HG03460 (cell line): ENCODE measurements around the gene ACE.
A peak's percentile ranks its signal among the peaks of the same experiment; 100 is the strongest.
"Not testable (repeated sequence)": the region's sequence is repeated elsewhere in the genome, so short reads cannot be mapped to it uniquely, and the experiment has no call there.

Experiments used
- ATAC-seq: cut with Tn5 transposase; IDR thresholded peaks from one replicate; pipeline ENCODE4 v1.9.1; 2021; ENCODE audit not compliant: unreplicated experiment

ACE gene

DNA sequence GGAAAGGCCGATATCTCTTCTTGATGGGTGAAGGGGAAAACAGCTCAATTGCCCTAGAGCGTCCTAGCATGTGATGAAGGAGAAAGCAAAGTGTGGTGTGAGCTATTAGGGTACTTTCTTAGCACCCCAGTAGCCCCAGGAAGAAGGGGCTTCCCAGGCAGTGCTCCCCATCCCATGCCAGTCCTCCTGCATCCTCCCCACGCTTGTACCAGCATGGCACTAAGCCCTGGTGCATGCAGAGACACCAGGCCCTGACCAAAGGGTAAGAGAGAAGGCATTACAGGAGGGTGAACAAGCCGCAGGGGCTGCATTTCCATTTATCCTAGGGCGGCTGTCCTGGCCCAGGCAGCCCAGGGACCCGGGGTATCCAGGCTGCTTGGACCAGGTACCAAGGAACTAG is 33.8 kb upstream of the ACE start:
- ATAC-seq: no peak

DNA sequence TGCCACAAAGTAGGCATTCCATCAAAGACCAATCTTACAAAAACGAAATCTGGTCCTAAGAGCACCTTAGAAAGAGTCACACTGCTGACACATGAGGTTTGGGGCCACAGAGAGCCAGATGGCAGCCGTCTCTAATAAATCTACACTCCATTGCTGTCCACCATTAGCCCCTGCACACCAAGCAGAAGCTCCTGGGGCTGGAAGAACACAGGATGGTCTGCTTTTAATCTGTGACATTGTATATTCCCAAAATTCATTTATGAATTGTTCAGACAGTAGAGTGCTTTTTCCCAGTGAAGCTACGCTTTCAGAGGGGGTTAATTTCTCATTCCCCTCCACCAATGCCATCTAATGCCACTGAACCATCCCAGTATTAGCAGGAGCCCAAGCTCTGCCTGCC is 32.4 kb upstream of the ACE start:
- no peak for ATAC-seq

DNA sequence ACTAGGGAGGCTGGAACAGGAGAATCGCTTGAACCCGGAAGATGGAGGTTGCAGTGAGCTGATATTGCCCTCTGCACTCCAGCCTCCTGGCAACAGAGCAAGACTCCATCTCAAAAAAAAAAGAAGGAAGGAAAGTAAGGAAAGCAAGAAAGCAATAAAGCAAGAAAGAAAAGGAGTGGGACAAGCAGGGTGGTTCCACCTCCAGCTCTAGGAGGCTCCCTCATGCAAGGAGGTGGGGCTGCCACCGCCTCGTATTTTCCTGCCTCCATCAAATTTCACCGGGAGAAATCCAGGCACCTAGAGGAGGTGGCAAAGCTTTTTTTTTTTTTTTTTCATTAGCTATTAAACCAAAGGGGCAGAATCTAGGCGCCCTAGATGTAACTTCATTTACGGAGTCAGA is 31.8 kb upstream of the ACE start:
- ATAC-seq: no peak

DNA sequence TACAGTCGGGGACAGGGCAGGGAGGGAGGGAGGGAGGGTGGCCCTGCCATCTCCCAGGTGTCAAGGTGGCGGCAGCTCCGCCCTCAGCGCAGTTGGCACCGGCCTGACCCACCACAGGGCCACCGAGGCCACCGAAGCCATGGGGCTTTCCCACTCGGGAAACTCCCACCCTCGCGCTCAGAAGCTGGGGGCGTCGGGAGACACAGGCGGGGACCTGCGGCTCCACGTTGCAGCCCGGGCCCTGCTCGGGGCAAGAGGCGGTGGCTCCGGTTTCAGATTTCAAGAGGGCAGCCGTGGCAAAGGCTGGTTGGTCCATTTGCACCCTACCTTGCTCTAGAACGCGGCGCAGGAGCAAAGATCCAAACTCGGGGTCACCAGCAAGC is 31.3 kb upstream of the ACE start:
- ATAC-seq: no peak

DNA sequence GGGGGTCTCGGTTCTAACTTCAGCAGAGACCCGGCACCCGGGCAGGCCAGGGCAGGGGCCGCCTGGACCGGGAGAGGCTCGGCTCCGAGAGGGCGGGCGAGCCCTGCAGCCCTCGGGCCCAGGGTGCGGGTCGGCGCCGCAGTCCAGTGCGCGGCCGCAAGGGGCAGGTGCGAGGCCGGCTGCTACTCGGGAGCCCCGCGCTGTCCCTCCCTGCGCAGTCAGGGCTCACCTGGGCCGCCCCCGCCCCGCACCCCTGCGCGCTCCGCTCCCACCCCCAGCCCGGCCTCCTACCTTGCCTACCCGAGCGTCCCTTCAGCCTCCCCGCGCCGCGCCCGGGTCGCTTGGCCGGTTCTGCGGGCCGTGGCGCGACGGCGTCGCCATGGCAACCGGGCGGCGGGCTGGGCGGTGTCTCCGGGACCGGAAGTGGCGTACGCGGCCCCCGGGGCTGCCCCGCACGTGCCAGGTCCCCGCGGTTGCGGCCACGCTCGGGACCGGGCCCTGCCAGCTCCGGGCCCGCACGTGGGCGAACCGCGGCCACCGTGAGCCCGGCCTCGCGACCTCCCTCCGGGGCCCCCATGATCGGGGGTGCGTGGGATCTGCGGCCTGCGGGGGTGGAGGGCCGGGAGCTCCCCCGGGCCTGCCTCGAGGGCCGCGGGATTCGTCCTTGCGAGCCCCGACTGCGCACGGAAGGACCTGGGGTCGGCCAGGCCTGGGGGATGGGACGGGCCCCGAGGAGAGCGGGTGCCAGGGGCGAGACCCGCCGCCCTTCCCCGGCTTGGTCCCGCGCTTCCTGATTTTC is 30.7 kb upstream of the ACE start, which contains the start of gene CYB561:
Gene CYB561, minus strand, starts transcription at position 353 of the 799 bp plus-strand sequence. CDS start 8,759 bp downstream, outside the sequence.
- ATAC-seq: peak; percentile 62

DNA sequence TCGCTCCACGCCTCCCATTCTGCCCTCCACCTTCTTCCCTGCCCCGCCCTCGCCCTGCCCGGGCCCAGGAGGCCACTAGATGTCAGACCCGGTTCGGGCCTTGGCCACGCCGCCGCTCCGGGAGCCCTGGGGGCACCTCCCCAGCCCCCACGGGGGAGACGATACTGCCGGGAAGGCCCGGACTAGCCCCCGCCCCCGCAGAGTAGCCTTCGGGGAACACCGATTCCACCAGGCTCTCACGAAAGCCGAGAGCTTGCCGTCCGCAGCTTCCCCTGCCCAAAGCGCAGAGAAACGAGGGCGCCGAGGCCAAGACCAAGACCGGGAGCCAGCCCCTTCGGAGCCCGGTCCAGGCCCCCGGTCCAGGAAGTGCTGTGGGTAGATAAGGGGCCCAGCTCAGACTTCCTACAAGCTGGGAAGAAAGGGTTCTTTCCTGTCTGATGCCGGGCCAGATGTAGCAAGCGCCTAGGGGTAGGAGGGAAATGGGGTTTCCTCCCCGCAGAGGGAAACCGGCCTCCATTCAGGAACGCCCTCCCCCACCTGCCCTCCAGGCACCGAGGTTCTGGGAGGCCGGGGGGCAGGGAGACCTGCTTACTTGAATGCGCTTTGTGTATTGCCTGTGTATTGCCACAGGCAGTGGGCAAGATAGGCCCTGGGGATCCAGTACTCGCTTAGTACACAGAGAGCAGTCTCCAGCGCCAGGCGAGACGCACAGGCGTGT is 29.9 kb upstream of the ACE start:
- ATAC-seq: peak; percentile 19

DNA sequence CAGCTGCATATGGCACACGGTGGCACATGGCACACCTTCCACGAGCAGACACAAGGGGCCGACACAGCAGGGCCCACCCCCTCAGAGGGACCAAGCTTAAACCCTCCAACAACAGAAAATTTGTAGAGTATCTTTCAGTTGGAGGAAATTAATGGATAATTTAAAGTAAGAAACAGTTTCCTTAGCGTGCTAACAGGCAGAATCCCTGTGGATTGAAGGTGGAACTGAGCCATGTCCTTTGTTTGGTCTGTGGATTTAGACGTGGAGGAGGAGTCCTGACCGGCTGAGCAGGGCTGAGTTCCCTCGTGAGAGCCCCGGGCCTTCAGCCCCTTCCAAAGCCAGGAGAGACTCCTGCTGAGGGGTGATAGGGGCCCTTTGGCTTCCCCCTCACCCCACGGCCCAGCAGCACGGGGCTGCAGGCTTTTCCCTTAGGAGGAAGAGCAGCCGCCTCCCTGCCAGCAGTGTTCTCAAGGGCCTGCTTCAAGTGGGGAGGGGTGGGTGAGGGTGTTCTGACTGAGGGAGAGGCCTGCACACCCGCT is 29.3 kb upstream of the ACE start:
- no peak for ATAC-seq

DNA sequence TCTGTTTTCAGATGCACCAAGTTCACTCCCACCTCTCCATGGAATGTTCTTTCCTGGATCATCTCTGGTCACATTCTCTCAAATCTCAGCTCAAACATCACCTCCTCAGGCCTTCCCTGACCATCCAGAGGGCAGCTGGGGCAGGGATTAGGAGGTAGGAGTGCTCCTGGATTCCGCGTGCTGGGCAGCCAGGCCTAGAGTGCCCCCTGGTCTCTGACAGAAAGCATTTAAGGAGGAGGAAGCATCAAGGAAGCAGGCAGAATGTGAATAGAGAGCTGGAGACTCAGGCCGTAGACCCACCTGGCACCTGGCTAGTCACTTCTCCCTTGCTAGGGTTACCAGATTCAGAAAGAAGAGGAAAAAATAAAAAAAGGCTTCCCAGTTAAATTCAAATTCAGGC is 28.2 kb upstream of the ACE start:
- ATAC-seq: no peak

DNA sequence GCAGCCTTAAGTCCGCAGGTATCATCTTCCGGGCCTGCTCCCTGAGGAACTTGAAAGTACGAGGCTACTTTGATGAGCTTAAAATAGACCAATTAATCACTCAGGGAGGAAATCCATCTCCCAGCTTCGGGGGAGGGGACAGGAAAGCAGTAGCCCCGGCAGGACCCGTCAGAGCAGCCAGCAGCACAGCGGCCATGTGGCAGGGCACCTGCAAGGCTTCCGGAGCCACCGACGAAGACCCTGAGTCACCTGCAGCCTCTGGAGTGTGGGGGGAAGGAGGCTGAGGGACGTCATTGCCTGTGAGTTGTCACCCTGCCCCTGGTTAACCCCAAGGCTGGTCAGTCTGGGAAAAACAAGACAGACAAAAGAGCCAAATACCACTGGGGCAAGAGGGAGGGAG is 26.3 kb upstream of the ACE start:
- no peak for ATAC-seq

DNA sequence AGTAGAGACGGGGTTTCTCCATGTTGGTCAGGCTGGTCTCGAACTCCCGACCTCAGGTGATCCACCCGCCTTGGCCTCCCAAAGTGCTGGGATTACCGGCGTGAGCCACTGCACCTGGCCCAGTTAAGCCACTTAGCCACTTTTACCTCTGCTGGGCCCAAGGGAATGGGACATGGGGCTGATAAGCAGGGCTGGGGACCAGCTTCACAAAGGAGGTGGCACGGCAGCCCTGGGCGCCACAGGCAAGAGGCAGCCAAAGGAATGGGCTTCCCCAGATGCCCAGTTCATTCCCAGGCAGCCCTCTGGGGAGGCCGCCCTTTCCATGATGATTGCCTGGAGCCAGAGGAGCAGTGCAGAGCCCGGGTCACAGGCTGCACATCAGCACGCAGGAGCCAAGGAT is 25.7 kb upstream of the ACE start:
- ATAC-seq: no peak

DNA sequence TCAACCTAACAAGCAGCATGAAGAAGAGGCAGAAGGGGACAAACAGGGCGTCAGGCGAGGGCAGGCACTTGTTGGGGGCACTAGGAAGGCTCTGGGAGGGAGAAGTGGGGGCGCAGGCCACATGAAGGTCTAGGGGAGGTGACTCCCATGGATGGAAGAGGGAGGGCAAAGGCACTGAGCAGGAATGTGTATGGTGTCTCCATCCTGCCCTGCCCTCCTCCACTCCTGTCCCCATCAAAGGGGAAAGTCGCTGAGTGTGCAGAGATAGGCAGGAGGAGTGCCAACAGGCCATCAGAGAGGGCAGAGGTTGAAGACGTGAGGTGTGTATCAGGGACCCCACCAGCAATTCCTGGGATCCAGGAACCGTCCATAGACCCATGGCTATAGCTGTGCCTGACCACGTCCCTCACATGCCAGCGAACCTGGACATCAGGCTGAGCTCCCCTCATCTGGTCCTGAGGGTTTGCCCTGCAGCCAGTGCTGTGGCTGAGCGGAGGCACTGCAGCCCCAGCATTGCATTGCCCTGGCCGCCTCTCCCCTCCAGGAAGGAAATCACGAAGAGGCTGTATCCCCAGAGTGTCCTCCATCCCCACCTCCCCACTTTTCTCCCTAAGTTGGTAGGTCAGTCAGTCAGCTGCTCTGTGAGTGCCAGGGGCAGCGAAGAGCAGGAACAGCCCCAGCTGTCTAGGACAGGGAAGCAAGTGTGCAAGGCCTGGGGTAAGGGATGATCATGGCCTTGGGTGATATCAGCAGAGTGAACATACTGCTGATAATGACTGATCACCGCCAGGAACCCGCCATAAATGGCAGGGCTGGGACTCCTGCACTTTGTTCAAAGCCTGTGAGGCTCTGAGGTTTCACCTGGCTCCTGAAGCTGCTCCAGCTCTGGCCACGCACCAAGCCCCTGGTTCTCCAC is 24.6 kb upstream of the ACE start:
- no peak for ATAC-seq

DNA sequence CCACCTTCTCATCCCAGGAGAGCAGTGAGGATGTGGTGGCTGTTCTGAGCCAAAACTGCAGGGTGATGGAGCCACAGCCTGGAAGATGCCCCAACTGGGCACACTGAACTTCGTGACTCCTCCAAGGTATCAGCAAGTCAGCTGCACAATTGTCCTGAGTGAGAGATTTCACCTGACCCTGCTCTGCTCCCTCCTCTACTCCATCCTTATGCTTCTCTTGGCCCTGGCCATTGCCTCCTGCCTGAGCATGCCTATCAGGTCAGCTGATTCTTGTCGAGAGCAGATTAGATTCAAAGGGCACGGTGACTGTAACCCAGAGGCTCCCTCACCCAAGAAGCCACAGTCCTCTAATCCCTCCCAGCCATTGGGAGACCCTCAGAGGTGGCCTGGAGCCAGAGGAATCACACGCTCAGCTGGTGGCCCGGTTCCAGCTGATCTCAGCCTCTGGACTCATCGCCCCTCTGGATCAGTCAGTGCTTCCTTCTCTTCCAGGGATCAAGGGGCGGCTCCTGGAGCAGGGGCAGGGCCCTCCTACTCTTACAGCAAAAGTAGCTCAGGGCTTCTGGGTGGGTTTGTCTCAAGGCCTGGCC is 23.8 kb upstream of the ACE start:
- ATAC-seq: no peak

DNA sequence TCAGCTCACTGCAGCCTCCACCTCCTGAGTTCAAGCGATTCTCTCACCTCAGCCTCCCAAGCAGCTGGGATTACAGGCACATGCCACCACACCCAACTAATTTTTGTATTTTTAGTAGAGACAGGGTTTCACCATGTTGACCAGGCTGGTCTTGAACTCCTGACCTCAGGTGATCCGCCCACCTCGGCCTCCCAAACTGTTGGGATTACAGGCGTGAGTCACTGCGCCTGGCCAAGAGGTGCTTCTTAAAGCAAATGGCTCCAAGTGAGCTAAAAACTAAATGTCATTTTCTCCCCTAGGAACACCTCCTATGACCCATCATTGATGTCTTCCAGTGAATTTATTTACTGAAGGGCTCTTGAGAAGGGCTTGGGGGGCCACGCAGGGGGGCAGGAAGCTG is 22.5 kb upstream of the ACE start:
- not testable (repeated sequence) for ATAC-seq

DNA sequence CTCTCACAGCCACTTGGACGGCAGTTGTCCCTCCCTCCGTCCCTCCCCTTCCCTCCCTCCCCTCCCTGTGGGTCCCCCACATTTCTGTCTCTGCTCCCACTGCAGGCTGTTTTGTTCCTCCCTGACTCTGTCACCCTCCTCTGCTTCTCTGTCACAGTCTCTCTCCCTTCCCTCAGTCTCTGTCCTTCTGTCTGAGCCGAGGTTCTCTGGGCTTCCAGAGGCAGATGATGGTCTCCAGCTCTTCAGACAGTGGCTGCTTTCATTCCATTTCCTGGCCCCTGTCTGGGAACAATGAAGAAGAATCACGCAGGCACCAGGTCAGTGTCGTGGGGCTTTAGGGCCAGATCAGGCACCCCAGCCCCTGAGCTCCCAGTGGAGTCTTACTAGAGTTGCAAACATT is 21.9 kb upstream of the ACE start:
- no peak for ATAC-seq

DNA sequence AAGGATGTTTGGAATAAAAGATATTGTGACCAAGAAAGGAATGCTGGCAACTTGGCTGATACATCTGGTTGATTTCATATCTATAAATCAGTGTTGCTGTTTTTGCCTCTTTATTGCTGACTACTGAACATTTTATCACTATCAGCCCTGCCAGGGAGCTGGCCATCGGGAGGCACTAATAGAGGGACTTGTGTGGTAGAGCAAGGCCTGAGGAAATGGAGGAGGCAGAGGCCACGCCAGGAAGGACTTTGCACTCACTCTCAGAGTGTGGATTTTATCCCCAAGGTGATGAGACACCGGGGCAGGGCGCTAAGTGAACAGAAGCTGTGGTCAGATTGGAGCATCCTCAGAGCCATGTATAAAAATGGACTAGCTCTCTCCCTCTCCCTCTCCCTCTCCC is 21.4 kb upstream of the ACE start:
- ATAC-seq: no peak

DNA sequence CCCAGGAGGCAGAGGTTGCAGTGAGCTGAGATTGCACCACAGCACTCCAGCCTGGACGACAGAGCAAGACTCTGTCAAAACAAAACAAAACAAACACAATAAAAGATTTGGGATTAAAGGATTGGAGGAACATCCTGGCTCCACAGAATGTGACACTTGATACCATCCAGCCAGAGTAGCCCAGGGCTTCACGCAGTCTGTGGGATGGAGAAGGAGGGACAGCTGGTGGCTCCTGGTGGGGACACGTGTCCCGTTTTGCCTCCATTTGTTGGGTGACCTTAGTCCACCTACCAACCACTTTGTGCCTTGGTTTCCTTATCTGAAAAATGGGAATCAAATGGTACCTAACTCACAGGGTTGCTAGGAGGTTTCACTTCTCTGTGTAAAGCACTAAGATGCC is 18.4 kb upstream of the ACE start:
- ATAC-seq: no peak

DNA sequence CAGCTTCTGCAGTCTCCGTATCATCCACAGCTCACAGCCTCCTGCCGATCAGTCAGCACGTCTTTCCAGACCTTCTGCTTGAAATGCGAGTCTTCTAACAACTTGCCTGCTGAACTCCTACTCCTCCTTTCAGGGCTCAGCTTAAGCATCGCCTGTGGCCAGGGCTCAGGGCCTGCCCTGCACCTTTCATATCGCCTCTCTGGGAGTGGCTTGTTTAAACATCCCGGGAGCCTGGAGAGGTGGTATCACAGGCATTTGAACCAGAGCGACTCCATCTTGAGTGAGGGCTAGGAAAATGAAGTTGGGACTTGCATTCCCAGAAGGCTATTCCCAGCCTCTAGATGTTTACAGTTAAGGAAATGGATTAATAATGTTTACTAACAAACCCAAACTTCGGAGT is 16.8 kb upstream of the ACE start:
- ATAC-seq: no peak

DNA sequence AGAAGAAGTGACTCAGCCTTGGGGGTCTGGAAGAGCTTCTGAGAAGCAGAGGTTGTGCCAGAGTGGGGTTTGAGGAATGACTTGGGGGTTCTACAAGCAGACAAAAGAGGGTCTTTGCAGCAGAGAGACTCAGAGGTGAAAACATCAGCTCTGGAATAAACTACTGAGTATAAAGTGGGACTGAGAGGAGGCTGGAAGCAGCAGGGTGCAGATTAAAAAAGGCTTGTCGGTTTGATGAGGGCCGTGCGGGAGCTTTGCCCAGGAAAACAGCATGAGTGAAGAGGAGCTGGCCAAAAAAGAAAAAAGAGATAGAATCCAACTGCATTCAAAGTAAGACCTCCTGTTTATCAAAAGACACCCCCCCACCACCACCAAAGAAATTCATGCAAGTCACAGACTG is 13.1 kb upstream of the ACE start:
- ATAC-seq: no peak

DNA sequence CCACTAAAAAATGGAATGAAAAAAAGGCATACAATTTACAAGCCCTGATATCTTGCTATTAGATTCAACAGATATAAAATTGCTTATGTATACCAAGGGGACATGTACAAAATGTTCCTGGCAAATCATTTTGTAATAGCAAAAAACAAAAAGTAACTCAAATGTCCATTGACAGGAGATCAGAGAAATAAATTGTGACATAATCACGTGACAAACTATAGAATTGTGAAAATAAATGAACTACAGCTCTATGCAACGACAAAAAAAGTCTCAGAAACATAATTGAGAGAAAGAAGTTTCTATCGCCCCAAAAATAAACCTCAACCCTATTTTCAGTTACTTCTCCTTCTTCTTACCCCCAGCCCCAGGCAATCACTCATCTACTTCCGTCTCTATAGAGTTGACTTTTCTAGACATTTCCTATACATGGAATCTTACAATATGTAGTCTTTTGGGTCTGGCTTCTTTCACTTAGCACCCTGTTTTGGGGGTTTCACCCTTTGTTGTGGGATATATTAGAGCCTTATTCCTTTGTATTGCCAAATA is 12.1 kb upstream of the ACE start:
- ATAC-seq: no peak

DNA sequence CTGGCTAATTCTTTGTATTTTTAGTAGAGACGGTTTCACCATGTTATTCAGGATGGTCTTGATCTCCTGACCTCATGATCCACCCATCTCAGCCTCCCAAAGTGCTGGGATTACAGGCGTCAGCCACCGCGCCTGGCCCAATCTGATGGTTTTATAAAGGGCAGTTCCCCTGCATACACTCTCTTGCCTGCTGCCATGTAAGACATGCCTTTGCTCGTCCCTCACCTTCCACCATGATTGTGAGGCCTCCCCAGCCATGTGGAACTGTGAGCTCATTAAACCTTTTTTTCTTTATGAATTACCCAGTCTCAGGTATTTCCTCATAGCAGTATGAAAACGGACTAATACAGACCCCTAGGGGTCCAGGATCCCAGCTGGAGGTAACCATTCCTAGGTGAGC is 8.8 kb upstream of the ACE start:
- ATAC-seq: not testable (repeated sequence)

DNA sequence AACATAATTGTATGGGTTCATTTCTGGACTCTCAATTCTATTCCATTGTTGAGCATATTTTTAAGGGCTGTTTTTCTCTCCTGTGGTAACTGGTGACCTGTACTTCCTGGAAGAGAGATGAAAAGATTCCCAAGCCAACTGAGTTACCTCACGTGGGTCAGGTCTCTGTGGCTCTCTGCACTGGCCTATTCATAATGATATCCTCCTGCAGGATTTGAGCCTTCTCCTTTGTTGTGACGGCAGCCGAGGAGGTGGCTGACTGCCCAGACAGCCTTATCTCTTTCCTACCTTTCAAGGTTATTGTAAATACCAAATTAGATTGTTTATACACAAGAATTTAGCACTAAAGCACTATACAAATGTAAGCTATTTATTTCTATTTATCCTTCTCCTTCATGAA is 2.7 kb upstream of the ACE start:
- ATAC-seq: no peak
